Stimulated activated CD4-positive, alpha-beta T cell treated with anti-CD3 and anti-CD28 coated beads, Interleukin-4, amount 100 ng/mL, for 4 hours (primary cell): ENCODE results near the gene PLPPR3.

Experiments used
- DNase-seq, 2 experiments: peaks; one replicate each; pipeline ENCODE4 v3.0.0-alpha.2; 2020

Gene PLPPR3

GRCh38 chr19:807627-808422, 13.9 kb downstream of the PLPPR3 start:
- no peak for DNase-seq

- DNase-seq, result no peak
Measured at GRCh38 chr19:806815-807421, 14.8 kb downstream of the PLPPR3 start.

- DNase-seq, result no peak
Measured at GRCh38 chr19:805600-806550, 15.9 kb downstream of the PLPPR3 start.

GRCh38 chr19:805166-805551, 16.6 kb downstream of the PLPPR3 start:
- DNase-seq, result no peak

GRCh38 chr19:804419-805165, 17.2 kb downstream of the PLPPR3 start:
- DNase-seq, result no peak

- DNase-seq, result no peak
Measured at GRCh38 chr19:803686-804418, 17.9 kb downstream of the PLPPR3 start.

GRCh38 chr19:803099-803561, 18.6 kb downstream of the PLPPR3 start:
- no peak for DNase-seq

- no peak for DNase-seq
Measured at GRCh38 chr19:802498-803098, 19.2 kb downstream of the PLPPR3 start.

GRCh38 chr19:801861-802497, 19.8 kb downstream of the PLPPR3 start:
- DNase-seq, result no peak

- DNase-seq, result no peak
Measured at GRCh38 chr19:801030-801860, 20.5 kb downstream of the PLPPR3 start.

GRCh38 chr19:800360-801029, 21.3 kb downstream of the PLPPR3 start:
- DNase-seq, result no peak

- no peak for DNase-seq
Measured at GRCh38 chr19:799076-799881, 22.5 kb downstream of the PLPPR3 start.

- no peak for DNase-seq
Measured at GRCh38 chr19:798415-799075, 23.2 kb downstream of the PLPPR3 start.

- peak; percentile 81 to 88 for DNase-seq
Measured at GRCh38 chr19:797528-798414, 24.0 kb downstream of the PLPPR3 start.

- peak; percentile 97 to 100 for DNase-seq
Measured at GRCh38 chr19:796692-797527, 24.8 kb downstream of the PLPPR3 start, which contains the start of gene PTBP1. Gene PTBP1 (plus strand): TSS chr19:797452. CDS start chr19:797498, 46 bp downstream.
